GM23338 (cell line): Measurements from ENCODE around the gene HS1BP3. TPM values are rescaled to one million over a fixed set of nuclear protein-coding genes. Genes with fewer than 3 reads are reported as not detected.

ENCODE experiments used
- ATAC-seq: fragments of 200-7000 bp; cut with Tn5 transposase; 3 replicates; pipeline ENCODE4 v1.9.1; 2020
- DNase-seq: peaks from one replicate; pipeline ENCODE4 v3.0.0-alpha.2; 2015; ENCODE audit warnings: low spot score
- H2AFZ ChIP-seq: fragments of 200-600 bp; sonication (generic); 2 replicates; pipeline ENCODE4 v1.8.0; 2016; ENCODE audit warnings: antibody characterized with exemption, mild to moderate bottlenecking, moderate library complexity
- H3F3A ChIP-seq: fragments of 200-600 bp; sonication (generic); replicated peaks from 2 replicates; pipeline ENCODE4 v1.8.0; 2017; ENCODE audit warnings: antibody characterized with exemption, mixed run types, low read depth
- H3K27ac ChIP-seq: fragments of 200-600 bp; sonication (generic); 2 replicates; pipeline ENCODE4 v1.6.1; 2016; ENCODE audit warnings: low read depth
- H3K27me3 ChIP-seq: fragments of 200-600 bp; sonication (generic); 2 replicates; pipeline ENCODE4 v1.8.0; 2016; ENCODE audit warnings: mild to moderate bottlenecking, mixed run types, moderate library complexity; ENCODE audit not compliant: insufficient read depth
- H3K36me3 ChIP-seq: fragments of 200-600 bp; sonication (generic); 2 replicates; pipeline ENCODE4 v1.8.0; 2016; ENCODE audit warnings: mild to moderate bottlenecking; ENCODE audit not compliant: insufficient read depth
- H3K4me1 ChIP-seq: fragments of 200-600 bp; sonication (generic); 2 replicates; pipeline ENCODE4 v1.8.0; 2016; ENCODE audit warnings: mild to moderate bottlenecking, moderate library complexity; ENCODE audit not compliant: insufficient read depth
- H3K4me2 ChIP-seq: fragments of 200-600 bp; sonication (generic); 2 replicates; pipeline ENCODE4 v1.7.1; 2017; ENCODE audit warnings: mixed run types
- H3K4me3 ChIP-seq: fragments of 200-600 bp; sonication (generic); 2 replicates; pipeline ENCODE4 v1.6.1; 2016; ENCODE audit warnings: mixed run types
- H3K79me2 ChIP-seq: fragments of 200-600 bp; sonication (generic); replicated peaks from 2 replicates; pipeline ENCODE4 v1.8.0; 2017; ENCODE audit warnings: mild to moderate bottlenecking; ENCODE audit not compliant: insufficient read depth
- H3K9me2 ChIP-seq: fragments of 200-600 bp; sonication (generic); 2 replicates; pipeline ENCODE4 v1.8.0; 2017; ENCODE audit not compliant: insufficient read depth
- H4K20me1 ChIP-seq: fragments of 200-600 bp; sonication (generic); replicated peaks from 2 replicates; pipeline ENCODE4 v1.8.0; 2017; ENCODE audit warnings: mild to moderate bottlenecking; ENCODE audit not compliant: insufficient read depth
- H3K27ac Mint-ChIP-seq: 2 replicates; pipeline ENCODE4 v1.8.0; 2020; ENCODE audit warnings: inconsistent platforms, mild to moderate bottlenecking, moderate library complexity, mixed read lengths
- H3K27me3 Mint-ChIP-seq: 3 replicates; pipeline ENCODE4 v1.8.0; 2022; ENCODE audit warnings: low read depth, mild to moderate bottlenecking, moderate library complexity, mixed read lengths, inconsistent platforms; ENCODE audit not compliant: insufficient read depth, poor library complexity
- H3K36me3 Mint-ChIP-seq: 3 replicates; pipeline ENCODE4 v1.8.0; 2021; ENCODE audit warnings: low read depth, mild to moderate bottlenecking, inconsistent platforms, moderate library complexity, mixed read lengths
- H3K4me1 Mint-ChIP-seq: 3 replicates; pipeline ENCODE4 v1.8.0; 2020; ENCODE audit warnings: mild to moderate bottlenecking, inconsistent platforms, mixed read lengths
- H3K4me3 Mint-ChIP-seq: 3 replicates; pipeline ENCODE4 v1.8.0; 2021; ENCODE audit warnings: moderate library complexity, mild to moderate bottlenecking, inconsistent platforms, mixed read lengths
- H3K9me3 Mint-ChIP-seq: 3 replicates; pipeline ENCODE4 v1.8.0; 2020; ENCODE audit warnings: moderate library complexity, mild to moderate bottlenecking, inconsistent platforms, mixed read lengths
- CREB1 ChIP-seq: fragments of 250-450 bp; sonication (Bioruptor Pico); IDR thresholded peaks from 2 replicates; pipeline ENCODE4 v1.5.0; 2020; ENCODE audit warnings: low read depth, mild to moderate bottlenecking, moderate library complexity
- EZH2 ChIP-seq: fragments of 200-600 bp; sonication (generic); IDR thresholded peaks from one replicate; pipeline ENCODE4 v1.8.0; 2017; ENCODE audit warnings: antibody characterized with exemption, mild to moderate bottlenecking, low read depth; ENCODE audit not compliant: unreplicated experiment
- EZH2phosphoT487 ChIP-seq: fragments of 200-600 bp; sonication (generic); IDR thresholded peaks from one replicate; pipeline ENCODE4 v1.8.1; 2018; ENCODE audit warnings: antibody characterized with exemption; ENCODE audit not compliant: unreplicated experiment
- ZNF114 ChIP-seq: fragments of 250-450 bp; sonication (Bioruptor Pico); IDR thresholded peaks from 2 replicates; pipeline ENCODE4 v1.5.0; 2020; ENCODE audit warnings: mild to moderate bottlenecking, moderate library complexity
- polyA plus RNA-seq: library from polyadenylated mRNA; unstranded; fragments of >200 nt; fragmentation: Nextera tagmentation; extraction: Ambion mirVana; gene quantifications from 2 replicates; pipeline ENCODE4 v1.2.1, GENCODE V29; 2016
- total RNA-seq: library from RNA; depleted of rRNA; stranded (reverse); fragments of >200 nt; shearing (Covaris generic); gene quantifications from 2 replicates; pipeline ENCODE4 v1.2.3, GENCODE V29; 2014
- TF ChIP-seq, protein P1 (sequence below): IDR thresholded peaks from 2 replicates; pipeline ENCODE4 v1.6.1; 2016; ENCODE audit warnings: antibody characterized with exemption
- TF ChIP-seq, protein P2 (sequence below), 2 experiments: fragments of 200-600 bp in 1 of 2; sonication (generic) in 1 of 2; conservative IDR thresholded peaks; 2 replicates each; pipeline versions ENCODE4 v1.5.1 to v1.6.1; 2016 to 2017; ENCODE audit warnings: antibody characterized with exemption in 2 of 2, low read depth in 2 of 2, mild to moderate bottlenecking in 2 of 2, moderate library complexity in 1 of 2
- TF ChIP-seq, protein P3 (sequence below): IDR thresholded peaks from one replicate; pipeline ENCODE4 v1.6.1; 2018; ENCODE audit warnings: antibody characterized with exemption; ENCODE audit not compliant: unreplicated experiment
- TF ChIP-seq, protein P4 (sequence below): fragments of 250-450 bp; sonication (Bioruptor Pico); IDR thresholded peaks from 2 replicates; pipeline ENCODE4 v1.5.0; 2020; ENCODE audit warnings: mild to moderate bottlenecking, moderate library complexity

The HS1BP3 gene
- total and polyA plus RNA-seq, 2 experiments from 2014 or later: 7.2 to 15.0 TPM

DNA sequence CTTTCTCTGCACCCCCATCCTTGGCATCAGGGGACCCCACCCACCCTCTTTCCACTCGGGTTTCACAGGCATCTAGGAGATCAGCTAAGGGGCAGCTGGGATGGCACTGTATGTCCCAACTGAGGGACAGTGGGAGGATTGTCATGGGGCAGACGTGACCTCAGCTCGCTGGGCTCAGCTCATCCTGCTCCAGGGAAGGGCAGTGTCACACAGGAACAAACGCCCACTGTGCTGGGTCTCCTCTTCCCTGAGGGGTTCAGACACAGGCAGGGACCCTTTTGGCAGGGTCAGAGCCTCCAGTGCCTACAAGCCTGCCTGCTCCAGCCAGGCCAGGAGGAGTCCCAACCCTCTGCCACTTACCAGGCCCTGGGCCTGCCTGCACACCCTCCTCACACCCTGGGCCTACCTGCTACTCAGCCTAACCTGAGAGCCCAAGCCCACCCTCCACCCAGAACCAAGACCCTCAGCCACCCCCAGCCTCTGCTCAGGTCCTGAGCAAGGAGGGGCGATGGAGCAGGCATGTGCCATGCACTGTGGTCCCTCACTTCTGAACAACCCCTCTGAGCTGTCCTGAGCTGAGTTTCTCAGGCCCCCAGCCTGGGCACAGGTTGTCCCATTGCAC lies 68.2 kb downstream of the HS1BP3 start:
- no peak for DNase-seq
- peaks cover 10% of the 10 kb centered on the region; the same call in 1 of the 2 replicates for H3K4me1 ChIP-seq
- no peaks in the 10 kb centered on the region for H4K20me1 ChIP-seq
- peaks cover 14% of the 10 kb centered on the region; the same call in 1 of the 2 replicates for H3K9me2 ChIP-seq
- no peaks in the 10 kb centered on the region for H3K27me3 ChIP-seq
- H3K36me3 ChIP-seq: 0 out of 2 replicates have a peak, but pooled peaks cover 3% of the 10 kb centered on the region
- no peak overlapping the region for H3K4me3 Mint-ChIP-seq
- no peak overlapping the region for H3K27ac Mint-ChIP-seq
- no peak overlapping the region for H3K4me3 ChIP-seq
- peaks cover 19% of the 10 kb centered on the region for H3K4me1 Mint-ChIP-seq
- no peak overlapping the region for H3K4me2 ChIP-seq
- TF ChIP-seq, protein P1, sequence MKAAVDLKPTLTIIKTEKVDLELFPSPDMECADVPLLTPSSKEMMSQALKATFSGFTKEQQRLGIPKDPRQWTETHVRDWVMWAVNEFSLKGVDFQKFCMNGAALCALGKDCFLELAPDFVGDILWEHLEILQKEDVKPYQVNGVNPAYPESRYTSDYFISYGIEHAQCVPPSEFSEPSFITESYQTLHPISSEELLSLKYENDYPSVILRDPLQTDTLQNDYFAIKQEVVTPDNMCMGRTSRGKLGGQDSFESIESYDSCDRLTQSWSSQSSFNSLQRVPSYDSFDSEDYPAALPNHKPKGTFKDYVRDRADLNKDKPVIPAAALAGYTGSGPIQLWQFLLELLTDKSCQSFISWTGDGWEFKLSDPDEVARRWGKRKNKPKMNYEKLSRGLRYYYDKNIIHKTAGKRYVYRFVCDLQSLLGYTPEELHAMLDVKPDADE: no peak
- TF ChIP-seq, protein P2, sequence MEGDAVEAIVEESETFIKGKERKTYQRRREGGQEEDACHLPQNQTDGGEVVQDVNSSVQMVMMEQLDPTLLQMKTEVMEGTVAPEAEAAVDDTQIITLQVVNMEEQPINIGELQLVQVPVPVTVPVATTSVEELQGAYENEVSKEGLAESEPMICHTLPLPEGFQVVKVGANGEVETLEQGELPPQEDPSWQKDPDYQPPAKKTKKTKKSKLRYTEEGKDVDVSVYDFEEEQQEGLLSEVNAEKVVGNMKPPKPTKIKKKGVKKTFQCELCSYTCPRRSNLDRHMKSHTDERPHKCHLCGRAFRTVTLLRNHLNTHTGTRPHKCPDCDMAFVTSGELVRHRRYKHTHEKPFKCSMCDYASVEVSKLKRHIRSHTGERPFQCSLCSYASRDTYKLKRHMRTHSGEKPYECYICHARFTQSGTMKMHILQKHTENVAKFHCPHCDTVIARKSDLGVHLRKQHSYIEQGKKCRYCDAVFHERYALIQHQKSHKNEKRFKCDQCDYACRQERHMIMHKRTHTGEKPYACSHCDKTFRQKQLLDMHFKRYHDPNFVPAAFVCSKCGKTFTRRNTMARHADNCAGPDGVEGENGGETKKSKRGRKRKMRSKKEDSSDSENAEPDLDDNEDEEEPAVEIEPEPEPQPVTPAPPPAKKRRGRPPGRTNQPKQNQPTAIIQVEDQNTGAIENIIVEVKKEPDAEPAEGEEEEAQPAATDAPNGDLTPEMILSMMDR (conservative IDR thresholded peaks at IDR 0.05; ENCODE audit: low read depth in 2 of 2): no peak
- TF ChIP-seq CREB1 (CRISPR knock-in tag) (no peak), EZH2 (no peak), ZNF114 (no peak), EZH2phosphoT487 (no peak)
- TF ChIP-seq, protein P3, sequence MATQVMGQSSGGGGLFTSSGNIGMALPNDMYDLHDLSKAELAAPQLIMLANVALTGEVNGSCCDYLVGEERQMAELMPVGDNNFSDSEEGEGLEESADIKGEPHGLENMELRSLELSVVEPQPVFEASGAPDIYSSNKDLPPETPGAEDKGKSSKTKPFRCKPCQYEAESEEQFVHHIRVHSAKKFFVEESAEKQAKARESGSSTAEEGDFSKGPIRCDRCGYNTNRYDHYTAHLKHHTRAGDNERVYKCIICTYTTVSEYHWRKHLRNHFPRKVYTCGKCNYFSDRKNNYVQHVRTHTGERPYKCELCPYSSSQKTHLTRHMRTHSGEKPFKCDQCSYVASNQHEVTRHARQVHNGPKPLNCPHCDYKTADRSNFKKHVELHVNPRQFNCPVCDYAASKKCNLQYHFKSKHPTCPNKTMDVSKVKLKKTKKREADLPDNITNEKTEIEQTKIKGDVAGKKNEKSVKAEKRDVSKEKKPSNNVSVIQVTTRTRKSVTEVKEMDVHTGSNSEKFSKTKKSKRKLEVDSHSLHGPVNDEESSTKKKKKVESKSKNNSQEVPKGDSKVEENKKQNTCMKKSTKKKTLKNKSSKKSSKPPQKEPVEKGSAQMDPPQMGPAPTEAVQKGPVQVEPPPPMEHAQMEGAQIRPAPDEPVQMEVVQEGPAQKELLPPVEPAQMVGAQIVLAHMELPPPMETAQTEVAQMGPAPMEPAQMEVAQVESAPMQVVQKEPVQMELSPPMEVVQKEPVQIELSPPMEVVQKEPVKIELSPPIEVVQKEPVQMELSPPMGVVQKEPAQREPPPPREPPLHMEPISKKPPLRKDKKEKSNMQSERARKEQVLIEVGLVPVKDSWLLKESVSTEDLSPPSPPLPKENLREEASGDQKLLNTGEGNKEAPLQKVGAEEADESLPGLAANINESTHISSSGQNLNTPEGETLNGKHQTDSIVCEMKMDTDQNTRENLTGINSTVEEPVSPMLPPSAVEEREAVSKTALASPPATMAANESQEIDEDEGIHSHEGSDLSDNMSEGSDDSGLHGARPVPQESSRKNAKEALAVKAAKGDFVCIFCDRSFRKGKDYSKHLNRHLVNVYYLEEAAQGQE: no peak
- TF ChIP-seq, protein P4, sequence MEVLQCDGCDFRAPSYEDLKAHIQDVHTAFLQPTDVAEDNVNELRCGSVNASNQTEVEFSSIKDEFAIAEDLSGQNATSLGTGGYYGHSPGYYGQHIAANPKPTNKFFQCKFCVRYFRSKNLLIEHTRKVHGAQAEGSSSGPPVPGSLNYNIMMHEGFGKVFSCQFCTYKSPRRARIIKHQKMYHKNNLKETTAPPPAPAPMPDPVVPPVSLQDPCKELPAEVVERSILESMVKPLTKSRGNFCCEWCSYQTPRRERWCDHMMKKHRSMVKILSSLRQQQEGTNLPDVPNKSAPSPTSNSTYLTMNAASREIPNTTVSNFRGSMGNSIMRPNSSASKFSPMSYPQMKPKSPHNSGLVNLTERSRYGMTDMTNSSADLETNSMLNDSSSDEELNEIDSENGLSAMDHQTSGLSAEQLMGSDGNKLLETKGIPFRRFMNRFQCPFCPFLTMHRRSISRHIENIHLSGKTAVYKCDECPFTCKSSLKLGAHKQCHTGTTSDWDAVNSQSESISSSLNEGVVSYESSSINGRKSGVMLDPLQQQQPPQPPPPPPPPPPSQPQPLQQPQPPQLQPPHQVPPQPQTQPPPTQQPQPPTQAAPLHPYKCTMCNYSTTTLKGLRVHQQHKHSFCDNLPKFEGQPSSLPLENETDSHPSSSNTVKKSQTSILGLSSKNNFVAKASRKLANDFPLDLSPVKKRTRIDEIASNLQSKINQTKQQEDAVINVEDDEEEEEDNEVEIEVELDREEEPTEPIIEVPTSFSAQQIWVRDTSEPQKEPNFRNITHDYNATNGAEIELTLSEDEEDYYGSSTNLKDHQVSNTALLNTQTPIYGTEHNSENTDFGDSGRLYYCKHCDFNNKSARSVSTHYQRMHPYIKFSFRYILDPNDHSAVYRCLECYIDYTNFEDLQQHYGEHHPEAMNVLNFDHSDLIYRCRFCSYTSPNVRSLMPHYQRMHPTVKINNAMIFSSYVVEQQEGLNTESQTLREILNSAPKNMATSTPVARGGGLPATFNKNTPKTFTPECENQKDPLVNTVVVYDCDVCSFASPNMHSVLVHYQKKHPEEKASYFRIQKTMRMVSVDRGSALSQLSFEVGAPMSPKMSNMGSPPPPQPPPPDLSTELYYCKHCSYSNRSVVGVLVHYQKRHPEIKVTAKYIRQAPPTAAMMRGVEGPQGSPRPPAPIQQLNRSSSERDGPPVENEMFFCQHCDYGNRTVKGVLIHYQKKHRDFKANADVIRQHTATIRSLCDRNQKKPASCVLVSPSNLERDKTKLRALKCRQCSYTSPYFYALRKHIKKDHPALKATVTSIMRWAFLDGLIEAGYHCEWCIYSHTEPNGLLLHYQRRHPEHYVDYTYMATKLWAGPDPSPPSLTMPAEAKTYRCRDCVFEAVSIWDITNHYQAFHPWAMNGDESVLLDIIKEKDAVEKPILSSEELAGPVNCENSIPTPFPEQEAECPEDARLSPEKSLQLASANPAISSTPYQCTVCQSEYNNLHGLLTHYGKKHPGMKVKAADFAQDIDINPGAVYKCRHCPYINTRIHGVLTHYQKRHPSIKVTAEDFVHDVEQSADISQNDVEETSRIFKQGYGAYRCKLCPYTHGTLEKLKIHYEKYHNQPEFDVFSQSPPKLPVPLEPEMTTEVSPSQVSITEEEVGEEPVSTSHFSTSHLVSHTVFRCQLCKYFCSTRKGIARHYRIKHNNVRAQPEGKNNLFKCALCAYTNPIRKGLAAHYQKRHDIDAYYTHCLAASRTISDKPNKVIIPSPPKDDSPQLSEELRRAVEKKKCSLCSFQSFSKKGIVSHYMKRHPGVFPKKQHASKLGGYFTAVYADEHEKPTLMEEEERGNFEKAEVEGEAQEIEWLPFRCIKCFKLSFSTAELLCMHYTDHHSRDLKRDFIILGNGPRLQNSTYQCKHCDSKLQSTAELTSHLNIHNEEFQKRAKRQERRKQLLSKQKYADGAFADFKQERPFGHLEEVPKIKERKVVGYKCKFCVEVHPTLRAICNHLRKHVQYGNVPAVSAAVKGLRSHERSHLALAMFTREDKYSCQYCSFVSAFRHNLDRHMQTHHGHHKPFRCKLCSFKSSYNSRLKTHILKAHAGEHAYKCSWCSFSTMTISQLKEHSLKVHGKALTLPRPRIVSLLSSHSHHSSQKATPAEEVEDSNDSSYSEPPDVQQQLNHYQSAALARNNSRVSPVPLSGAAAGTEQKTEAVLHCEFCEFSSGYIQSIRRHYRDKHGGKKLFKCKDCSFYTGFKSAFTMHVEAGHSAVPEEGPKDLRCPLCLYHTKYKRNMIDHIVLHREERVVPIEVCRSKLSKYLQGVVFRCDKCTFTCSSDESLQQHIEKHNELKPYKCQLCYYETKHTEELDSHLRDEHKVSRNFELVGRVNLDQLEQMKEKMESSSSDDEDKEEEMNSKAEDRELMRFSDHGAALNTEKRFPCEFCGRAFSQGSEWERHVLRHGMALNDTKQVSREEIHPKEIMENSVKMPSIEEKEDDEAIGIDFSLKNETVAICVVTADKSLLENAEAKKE (CRISPR knock-in tag): no peak
- no peaks in the 10 kb centered on the region for H3K36me3 Mint-ChIP-seq
- ATAC-seq: no peak
- H3K27ac ChIP-seq: no peak overlapping the region
- H3K9me3 Mint-ChIP-seq: peaks cover 11% of the 10 kb centered on the region; the same call in 2 of the 3 replicates
- no peak overlapping the region for H2AFZ ChIP-seq
- H3K79me2 ChIP-seq: no peaks in the 10 kb centered on the region
- H3F3A ChIP-seq: no peaks in the 10 kb centered on the region
- H3K27me3 Mint-ChIP-seq: peaks cover 14% of the 10 kb centered on the region
